ENCODE measurements around the gene FBXO40.

GRCh38 chr3:121629601-121630000, 36.4 kb downstream of the FBXO40 start:
- TF ChIP-seq, protein P1, sequence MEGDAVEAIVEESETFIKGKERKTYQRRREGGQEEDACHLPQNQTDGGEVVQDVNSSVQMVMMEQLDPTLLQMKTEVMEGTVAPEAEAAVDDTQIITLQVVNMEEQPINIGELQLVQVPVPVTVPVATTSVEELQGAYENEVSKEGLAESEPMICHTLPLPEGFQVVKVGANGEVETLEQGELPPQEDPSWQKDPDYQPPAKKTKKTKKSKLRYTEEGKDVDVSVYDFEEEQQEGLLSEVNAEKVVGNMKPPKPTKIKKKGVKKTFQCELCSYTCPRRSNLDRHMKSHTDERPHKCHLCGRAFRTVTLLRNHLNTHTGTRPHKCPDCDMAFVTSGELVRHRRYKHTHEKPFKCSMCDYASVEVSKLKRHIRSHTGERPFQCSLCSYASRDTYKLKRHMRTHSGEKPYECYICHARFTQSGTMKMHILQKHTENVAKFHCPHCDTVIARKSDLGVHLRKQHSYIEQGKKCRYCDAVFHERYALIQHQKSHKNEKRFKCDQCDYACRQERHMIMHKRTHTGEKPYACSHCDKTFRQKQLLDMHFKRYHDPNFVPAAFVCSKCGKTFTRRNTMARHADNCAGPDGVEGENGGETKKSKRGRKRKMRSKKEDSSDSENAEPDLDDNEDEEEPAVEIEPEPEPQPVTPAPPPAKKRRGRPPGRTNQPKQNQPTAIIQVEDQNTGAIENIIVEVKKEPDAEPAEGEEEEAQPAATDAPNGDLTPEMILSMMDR (IDR thresholded peaks at IDR 0.05; ENCODE audit: low read depth, low read length, missing input control), result no peak
- TF ChIP-seq, protein P2, sequence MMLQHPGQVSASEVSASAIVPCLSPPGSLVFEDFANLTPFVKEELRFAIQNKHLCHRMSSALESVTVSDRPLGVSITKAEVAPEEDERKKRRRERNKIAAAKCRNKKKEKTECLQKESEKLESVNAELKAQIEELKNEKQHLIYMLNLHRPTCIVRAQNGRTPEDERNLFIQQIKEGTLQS (IDR thresholded peaks at IDR 0.05), result no peak
- TF ChIP-seq, protein P3, sequence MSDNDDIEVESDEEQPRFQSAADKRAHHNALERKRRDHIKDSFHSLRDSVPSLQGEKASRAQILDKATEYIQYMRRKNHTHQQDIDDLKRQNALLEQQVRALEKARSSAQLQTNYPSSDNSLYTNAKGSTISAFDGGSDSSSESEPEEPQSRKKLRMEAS (IDR thresholded peaks at IDR 0.05), result no peak
